Stimulated activated CD4-positive, alpha-beta T cell treated with anti-CD3 and anti-CD28 coated beads, Interleukin-4, amount 100 ng/mL, for 4 hours (primary cell): ENCODE results near the gene C14orf132.

Source experiments
- DNase-seq, 2 experiments: peaks; one replicate each; pipeline ENCODE4 v3.0.0-alpha.2; 2020

C14orf132 gene

DNA sequence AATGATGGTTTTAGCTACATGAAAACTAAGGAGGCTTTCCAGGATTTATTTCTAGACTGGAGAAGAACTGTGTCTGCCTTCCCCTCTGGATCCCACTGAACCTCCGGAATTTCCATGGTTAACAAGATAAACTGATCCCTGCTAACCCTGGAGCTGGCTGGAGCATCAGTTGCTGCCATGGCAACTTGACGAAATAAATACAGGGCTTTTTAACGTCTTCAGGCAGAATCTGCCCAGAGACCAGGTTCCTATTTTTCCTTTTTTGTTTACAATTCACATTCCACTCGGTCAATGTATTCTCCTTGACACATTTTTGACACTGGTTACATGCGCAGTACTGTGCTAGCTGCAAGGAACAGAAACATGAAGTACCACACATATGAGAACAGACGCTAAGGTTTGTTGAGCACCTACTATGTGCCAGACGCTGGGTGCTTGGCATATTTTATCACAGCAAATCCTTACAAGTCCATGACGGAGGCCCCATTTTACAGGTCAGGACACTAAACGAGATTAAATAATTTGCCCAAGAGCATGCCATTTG is 1.7 kb downstream of the C14orf132 start:
- DNase-seq: no peak

GRCh38 chr14:96042248-96042930 is 3.2 kb downstream of the C14orf132 start:
- no peak for DNase-seq

DNA sequence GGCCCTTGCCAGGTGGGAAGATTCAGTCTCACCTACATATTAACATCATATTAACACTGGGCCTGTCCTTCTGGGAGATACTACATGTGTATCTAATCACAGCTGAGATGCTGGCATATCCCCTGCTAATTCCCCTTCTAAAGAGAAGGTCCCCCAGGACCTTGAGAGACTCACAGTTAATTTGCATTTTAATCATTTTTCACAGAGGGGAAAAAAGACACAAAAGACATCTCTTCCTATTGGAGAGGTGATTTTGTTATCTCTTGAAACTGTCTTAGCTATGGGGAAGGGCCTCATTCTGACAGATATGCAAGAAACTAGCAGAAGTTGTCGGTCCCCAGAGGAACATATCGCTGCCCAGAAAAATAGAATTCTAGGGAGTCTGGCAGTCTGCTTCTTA is 7.5 kb downstream of the C14orf132 start:
- DNase-seq: no peak

- no peak for DNase-seq
Measured at GRCh38 chr14:96047101-96047500, 7.9 kb downstream of the C14orf132 start.

- no peak for DNase-seq
Measured at GRCh38 chr14:96049932-96050331, 10.8 kb downstream of the C14orf132 start.

DNA sequence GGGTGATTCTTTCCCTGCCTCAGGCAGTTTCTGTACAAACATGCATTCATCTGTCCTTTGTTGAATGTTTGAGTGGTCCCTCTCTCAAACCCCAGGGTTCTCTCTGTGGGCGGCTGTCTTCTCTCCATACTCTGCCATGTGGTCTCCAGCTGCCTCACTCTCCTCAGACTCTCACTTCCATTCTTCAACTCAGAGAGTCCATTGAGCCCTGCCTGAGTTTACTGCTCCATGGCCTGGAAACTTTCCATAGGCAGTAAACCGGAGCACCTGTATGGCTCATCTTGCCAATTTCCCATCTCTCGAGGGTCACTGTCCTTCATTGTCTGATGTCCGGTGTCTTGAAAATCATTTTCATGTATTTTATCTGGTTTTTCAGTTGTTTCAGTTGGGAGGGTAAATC is 11.3 kb downstream of the C14orf132 start:
- DNase-seq: no peak

DNA sequence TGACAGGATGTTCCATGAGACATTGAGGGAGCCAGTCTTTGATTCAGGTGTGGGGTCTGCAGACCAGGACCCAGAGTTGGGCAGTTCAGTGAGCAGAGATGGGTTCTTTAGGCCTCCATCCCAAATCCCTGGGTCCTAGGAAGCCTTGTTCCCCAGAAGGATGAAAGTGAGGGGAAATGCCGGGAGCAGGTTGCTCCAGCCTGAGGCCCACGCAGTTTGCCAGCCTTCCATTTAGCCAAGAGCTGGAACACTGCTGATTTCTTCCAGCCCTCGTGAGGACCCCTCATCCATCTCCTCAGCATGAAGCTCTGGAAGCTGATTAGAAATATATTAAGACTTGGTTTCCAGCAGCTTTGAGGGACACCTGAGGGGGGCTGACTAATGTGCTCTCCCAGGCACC is 12.1 kb downstream of the C14orf132 start:
- DNase-seq: no peak

DNA sequence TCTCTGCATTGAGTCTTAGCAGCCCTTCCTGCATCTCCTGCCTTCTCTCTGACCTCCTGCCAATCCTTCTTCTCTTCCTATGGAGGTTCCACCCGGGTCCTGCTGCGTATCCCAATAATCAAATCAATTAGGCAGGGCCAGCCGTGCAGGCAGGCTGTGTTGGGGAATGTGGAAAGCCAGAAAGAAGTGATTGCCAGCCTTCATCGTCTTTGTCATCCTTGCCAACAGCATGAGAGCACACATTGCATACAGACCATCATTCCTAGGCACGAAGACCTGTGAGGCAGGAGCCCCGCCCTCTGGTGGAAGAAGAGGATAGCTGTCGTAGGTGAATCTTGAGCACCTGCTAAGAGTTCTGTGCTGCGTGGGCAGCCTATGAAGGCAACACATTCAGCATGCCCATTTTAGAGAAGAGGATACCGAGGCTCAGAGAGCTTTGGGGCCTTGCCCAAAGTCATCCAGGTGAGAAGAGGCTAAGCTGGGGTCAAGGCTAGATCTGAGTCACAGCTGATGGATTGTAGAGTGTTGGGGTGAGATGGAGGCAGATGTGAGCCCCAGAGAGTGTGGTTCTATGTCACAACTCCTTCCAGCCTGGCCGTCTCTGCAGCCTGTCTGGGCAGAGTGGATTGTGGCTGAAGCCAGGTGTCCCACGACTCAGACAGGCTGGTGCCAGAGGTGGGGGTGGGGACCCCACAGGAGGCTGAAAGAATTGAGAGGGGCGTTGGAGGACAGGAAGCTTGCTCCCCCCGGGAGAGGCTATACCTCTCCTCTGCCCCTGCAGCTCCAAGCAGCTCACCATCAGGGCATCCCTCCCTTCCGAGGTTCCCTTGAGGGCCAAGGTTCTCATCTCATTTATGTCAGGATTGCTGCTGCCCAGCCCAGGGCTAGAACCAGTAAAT is 12.7 kb downstream of the C14orf132 start:
- DNase-seq: no peak

DNA sequence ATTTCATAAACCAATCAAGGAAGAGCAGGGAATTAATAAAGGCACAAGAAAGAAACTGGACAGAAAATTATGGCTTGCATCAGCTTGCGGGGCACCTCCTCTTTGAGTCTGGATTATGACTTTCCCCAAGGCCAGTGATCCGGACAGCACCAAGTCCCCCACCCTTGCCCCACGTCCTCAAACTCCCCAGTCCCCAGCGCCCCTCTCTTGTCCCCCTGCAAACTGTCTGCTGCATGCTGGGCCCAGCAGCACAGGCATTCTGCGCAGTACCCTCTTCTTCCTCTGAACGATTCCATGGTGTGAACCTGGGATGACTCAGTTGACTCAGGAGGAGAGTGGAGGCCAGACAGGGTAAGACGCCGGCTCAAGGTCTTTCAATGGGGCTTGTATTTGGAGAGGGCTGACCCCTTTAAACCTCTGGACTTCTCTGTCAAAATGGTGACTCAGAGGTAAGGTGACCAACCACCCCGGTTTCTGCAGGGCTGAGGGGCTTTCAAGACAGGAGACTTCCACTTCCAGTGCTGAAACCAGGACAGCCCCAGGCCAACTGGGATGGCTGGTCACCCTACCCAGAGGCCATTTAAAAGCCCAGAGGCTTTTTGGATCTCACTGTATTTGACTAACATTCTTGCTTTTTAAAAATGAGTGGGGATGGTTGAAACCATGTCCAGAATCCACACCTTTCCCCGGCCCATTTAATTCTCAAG is 13.5 kb downstream of the C14orf132 start:
- DNase-seq: no peak

- no peak for DNase-seq
Measured at GRCh38 chr14:96053248-96053599, 14.1 kb downstream of the C14orf132 start.

- DNase-seq: no peak
Measured at GRCh38 chr14:96053600-96054381, 14.6 kb downstream of the C14orf132 start.

GRCh38 chr14:96054661-96055060 is 15.5 kb downstream of the C14orf132 start:
- no peak for DNase-seq

DNA sequence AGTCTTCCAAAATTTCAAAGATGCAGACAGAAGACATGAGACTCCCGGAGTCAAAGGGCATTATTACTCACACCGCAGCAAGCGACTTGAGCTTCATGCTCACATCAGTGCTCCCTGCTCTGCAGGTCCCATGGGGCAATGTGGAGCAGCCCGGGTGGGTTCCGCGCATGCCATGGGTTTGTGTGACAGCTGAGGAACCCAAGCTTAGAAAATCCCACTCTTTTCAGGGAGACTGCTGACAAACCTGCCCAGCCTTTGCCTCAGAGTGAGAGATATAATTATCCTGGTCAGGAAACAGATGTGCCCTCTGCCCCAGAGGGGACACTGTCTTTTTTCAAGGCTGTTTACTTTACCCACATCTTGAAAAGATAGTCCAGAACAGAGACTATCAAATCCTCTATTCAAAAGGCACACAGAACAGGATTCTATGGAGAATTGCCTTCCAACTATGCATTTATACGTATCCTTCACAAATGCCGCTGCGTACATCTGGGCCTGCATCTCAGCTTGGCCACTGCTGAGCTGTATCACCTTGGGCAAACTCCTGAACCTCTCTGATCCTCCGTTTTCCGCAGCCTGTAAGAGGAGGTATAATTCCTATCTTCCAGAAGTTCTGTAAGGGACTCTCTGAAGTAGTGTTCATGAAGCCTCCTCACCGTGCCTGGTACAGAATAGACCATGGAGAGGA is 16.0 kb downstream of the C14orf132 start:
- DNase-seq: no peak

DNA sequence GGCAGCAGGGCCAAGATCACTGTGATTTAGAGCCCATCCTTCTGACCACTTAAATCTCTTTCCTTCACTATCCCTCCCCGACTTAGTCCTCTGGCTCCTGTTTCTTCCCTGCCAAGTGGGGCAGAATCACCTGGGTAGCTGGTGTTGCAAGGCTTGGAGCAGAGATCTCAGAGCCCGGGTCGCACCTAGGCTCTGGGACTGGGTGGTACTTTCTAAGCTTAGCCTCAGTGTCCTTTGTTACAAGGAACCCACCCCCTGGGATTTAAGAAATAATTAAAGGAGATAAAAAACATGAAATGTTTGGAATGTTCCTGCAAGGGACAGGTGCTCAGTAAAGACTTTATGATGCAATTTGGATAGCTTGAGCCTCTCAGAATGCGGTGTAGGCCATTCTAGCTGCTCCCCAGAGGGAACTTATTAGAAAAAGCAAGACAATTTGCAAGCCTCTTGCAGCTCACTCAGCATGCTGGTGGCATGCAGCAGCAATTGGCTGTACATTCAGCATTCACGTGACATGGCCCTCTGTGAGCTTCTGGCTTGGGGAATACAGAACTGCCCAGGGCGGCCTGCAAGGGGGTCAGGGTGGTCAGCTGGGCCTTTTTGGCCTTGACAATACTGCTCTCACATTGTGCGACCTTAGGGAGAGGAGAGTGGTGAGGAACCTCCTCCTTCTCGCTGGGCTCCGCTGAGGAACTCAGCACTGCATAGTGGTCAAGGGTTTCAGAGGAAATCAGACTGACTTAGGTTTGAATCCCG is 16.8 kb downstream of the C14orf132 start:
- DNase-seq: no peak

- no peak for DNase-seq
Measured at GRCh38 chr14:96056509-96057422, 17.6 kb downstream of the C14orf132 start.

- no peak for DNase-seq
Measured at GRCh38 chr14:96057738-96058137, 18.6 kb downstream of the C14orf132 start.

GRCh38 chr14:96058576-96059200 is 19.5 kb downstream of the C14orf132 start:
- DNase-seq: no peak

- no peak for DNase-seq
Measured at GRCh38 chr14:96059519-96060135, 20.5 kb downstream of the C14orf132 start.
